Fibroblast of lung (primary cell): ENCODE data around the gene KCNMA1. TPM values are rescaled to one million over a fixed set of nuclear protein-coding genes. Genes with fewer than 3 reads are reported as not detected.

ENCODE experiments used
- DNase-seq, 2 donors: peaks; one replicate each; pipeline versions ENCODE4 v3.0.0 to v3.0.0-alpha.2; 2010; ENCODE audit warnings: low read depth in 2 of 2
- H2AFZ ChIP-seq: 2 replicates; pipeline ENCODE4 v1.5.1; 2012; ENCODE audit warnings: low read length, control low read depth, inconsistent platforms
- H3K27ac ChIP-seq: 2 replicates; pipeline ENCODE4 v1.5.1; 2011; ENCODE audit warnings: low read length, control low read depth; ENCODE audit not compliant: insufficient read depth
- H3K27me3 ChIP-seq: 2 replicates; pipeline ENCODE4 v1.5.1; 2011; ENCODE audit warnings: mild to moderate bottlenecking, low read length; ENCODE audit not compliant: control insufficient read depth, insufficient read depth
- H3K36me3 ChIP-seq: 2 replicates; pipeline ENCODE4 v1.5.1; 2011; ENCODE audit warnings: low read length; ENCODE audit not compliant: control insufficient read depth, insufficient read depth
- H3K4me1 ChIP-seq: 2 replicates; pipeline ENCODE4 v1.5.1; 2011; ENCODE audit warnings: low read length; ENCODE audit not compliant: control insufficient read depth, insufficient read depth; ENCODE audit errors: extremely low read depth
- H3K4me2 ChIP-seq: 2 replicates; pipeline ENCODE4 v1.5.1; 2011; ENCODE audit warnings: low read length, control low read depth; ENCODE audit not compliant: insufficient read depth; ENCODE audit errors: extremely low read depth
- H3K4me3 ChIP-seq, 4 experiments: fragments of 200-600 bp in 1 of 4; sonication (generic) in 1 of 4; replicated peaks in 1 of 4; 2 replicates each; pipeline ENCODE4 v1.5.1; 2011 to 2016; ENCODE audit warnings: low read length in 4 of 4, low read depth in 3 of 4, mild to moderate bottlenecking in 3 of 4, control low read depth in 2 of 4, inconsistent platforms in 1 of 4, mixed read lengths in 1 of 4; ENCODE audit not compliant: insufficient read depth in 1 of 4; ENCODE audit errors: control extremely low read depth in 1 of 4
- H3K79me2 ChIP-seq: 2 replicates; pipeline ENCODE4 v1.5.1; 2012; ENCODE audit warnings: mild to moderate bottlenecking, low read length, inconsistent platforms; ENCODE audit not compliant: control insufficient read depth, insufficient read depth
- H3K9ac ChIP-seq: 2 replicates; pipeline ENCODE4 v1.5.1; 2011; ENCODE audit warnings: mild to moderate bottlenecking, low read length, control low read depth; ENCODE audit not compliant: insufficient read depth
- H3K9me3 ChIP-seq: 2 replicates; pipeline ENCODE4 v1.5.1; 2012; ENCODE audit warnings: low read depth, low read length; ENCODE audit not compliant: control insufficient read depth, insufficient read depth
- H4K20me1 ChIP-seq: 2 replicates; pipeline ENCODE4 v1.5.1; 2011; ENCODE audit warnings: low read length; ENCODE audit not compliant: control insufficient read depth, insufficient read depth; ENCODE audit errors: extremely low read depth
- EZH2 ChIP-seq: IDR thresholded peaks from 2 replicates; pipeline ENCODE4 v1.5.1; 2012; ENCODE audit warnings: low read length, control low read depth, mild to moderate bottlenecking; ENCODE audit errors: missing control alignments
- polyA plus RNA-seq, 2 donors: library from polyadenylated mRNA; depleted of rRNA in 1 of 2; stranded (reverse) in 1 of 2; unstranded in 1 of 2; fragments of >200 nt; gene quantifications; 2 replicates each; pipeline ENCODE4 v1.2.1, GENCODE V29; 2011 to 2012; ENCODE audit warnings: missing spikeins in 1 of 2
- total RNA-seq: library from RNA; depleted of rRNA; stranded (reverse); fragments of >200 nt; gene quantifications from 2 replicates; pipeline ENCODE4 v1.2.1, GENCODE V29; 2014
- TF ChIP-seq, protein P1 (sequence below), 2 donors: IDR thresholded peaks in 1 of 2; conservative IDR thresholded peaks in 1 of 2; 1 replicate in 1 of 2; 2 replicates in 1 of 2; pipeline ENCODE4 v1.5.1; 2011 to 2012; ENCODE audit warnings: low read length in 2 of 2, control low read depth in 1 of 2, inconsistent platforms in 1 of 2, low read depth in 1 of 2, mild to moderate bottlenecking in 1 of 2

Gene KCNMA1
- total and polyA plus RNA-seq, 2 donors (not counting 1 experiment from before 2014, with no cell fraction given), result 31.0 to 138 TPM

DNA sequence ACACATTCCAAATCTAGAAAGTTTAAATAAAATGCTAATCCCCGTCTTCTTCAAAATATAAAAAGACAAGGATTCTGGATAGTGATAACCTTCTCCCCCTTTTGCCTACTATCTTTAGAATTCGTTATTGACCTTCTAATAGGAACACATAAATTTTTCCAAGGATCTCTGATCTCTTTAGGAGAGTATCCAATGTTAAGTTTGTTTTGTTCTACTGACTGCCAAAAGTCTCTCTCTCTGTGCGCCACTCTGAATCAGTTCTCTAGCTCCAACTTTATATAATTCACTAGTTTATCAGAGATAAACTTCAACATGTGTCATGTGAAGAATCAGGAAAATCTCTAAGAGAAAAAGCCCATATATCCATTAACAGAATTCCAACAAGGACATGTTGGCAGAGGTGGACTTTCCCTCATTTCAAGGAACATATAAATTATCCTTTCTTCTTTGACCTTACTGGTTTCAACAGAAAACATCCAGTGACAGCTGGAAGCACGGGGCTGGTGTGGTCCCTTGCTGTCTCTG, 615.6 kb downstream of the KCNMA1 start:
- Histone ChIP-seq H2AFZ (no peak overlapping the region), H3K4me3 (no peak overlapping the region), H3K36me3 (no peaks in the 10 kb centered on the region), H3K79me2 (no peaks in the 10 kb centered on the region), H3K9me3 (no peaks in the 10 kb centered on the region), H3K4me2 (no peak overlapping the region), H3K27ac (no peak overlapping the region), H4K20me1 (no peaks in the 10 kb centered on the region), H3K4me1 (no peaks in the 10 kb centered on the region), H3K27me3 (no peaks in the 10 kb centered on the region), H3K9ac (no peak overlapping the region)
- no peak for TF ChIP-seq EZH2
- TF ChIP-seq, protein P1, sequence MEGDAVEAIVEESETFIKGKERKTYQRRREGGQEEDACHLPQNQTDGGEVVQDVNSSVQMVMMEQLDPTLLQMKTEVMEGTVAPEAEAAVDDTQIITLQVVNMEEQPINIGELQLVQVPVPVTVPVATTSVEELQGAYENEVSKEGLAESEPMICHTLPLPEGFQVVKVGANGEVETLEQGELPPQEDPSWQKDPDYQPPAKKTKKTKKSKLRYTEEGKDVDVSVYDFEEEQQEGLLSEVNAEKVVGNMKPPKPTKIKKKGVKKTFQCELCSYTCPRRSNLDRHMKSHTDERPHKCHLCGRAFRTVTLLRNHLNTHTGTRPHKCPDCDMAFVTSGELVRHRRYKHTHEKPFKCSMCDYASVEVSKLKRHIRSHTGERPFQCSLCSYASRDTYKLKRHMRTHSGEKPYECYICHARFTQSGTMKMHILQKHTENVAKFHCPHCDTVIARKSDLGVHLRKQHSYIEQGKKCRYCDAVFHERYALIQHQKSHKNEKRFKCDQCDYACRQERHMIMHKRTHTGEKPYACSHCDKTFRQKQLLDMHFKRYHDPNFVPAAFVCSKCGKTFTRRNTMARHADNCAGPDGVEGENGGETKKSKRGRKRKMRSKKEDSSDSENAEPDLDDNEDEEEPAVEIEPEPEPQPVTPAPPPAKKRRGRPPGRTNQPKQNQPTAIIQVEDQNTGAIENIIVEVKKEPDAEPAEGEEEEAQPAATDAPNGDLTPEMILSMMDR (conservative IDR thresholded peaks at IDR 0.05 in 1 of 2, IDR thresholded peaks at IDR 0.05 in 1 of 2; ENCODE audit: low read depth in 1 of 2, low read length in 2 of 2), result no peak
- DNase-seq, result no peak

DNA sequence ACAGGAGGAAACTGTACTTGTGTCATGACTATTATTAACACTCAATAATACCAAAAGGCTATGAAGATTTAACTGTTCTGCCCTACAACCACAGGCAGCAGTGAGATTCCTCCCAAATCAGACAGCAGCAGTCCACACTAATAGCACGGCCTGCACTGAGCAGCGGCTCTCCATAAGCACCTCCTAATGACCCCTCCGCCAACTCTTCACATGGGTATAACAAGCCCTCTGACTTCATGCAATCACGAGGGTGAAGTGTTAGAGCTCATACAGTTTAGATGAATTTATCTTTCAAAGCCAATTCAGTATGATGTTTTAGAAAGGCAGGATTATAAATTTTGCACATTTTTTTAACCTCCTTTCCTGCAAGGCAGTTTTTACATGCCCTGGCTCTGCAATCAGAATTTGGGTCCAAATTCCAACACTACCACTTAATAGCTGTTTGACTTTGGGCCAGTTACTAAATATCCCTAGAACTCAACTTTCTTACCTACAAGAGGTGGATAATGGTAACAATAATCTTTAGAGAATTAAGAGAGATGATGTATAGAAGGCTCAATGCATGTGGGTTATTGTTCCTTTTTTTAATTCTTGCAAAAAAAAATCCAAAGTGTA, 617.1 kb downstream of the KCNMA1 start:
- Histone ChIP-seq H3K9me3 (no peaks in the 10 kb centered on the region), H2AFZ (no peak overlapping the region), H3K4me1 (no peaks in the 10 kb centered on the region), H3K79me2 (no peaks in the 10 kb centered on the region), H3K36me3 (no peaks in the 10 kb centered on the region), H3K4me2 (no peak overlapping the region), H3K9ac (no peak overlapping the region), H4K20me1 (no peaks in the 10 kb centered on the region), H3K27ac (no peak overlapping the region), H3K4me3 (no peak overlapping the region), H3K27me3 (no peaks in the 10 kb centered on the region)
- no peak for TF ChIP-seq EZH2
- TF ChIP-seq, protein P1 (conservative IDR thresholded peaks at IDR 0.05 in 1 of 2, IDR thresholded peaks at IDR 0.05 in 1 of 2; ENCODE audit: low read depth in 1 of 2, low read length in 2 of 2), result no peak
- no peak for DNase-seq

DNA sequence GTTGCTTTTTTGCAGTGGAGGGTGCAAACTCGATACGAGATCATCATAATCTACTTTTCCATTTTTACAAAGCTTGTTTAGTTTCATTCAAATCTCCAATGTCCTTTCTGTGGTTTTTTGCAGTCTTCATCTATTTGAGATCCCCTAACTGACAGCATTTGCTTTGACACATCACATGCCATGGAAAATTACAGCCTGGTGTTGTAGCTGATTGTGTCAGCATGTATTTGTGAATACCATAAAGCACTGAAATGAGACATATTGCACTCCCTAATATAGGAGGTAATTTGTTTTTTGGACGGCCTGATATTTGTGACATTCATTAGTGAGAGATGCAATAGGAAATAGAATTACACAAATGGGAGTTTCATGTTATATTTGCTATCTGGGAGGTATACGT, 620.8 kb downstream of the KCNMA1 start:
- no peak for TF ChIP-seq EZH2
- TF ChIP-seq, protein P1 (conservative IDR thresholded peaks at IDR 0.05 in 1 of 2, IDR thresholded peaks at IDR 0.05 in 1 of 2; ENCODE audit: low read depth in 1 of 2, low read length in 2 of 2), result no peak
- Histone ChIP-seq H4K20me1 (no peaks in the 10 kb centered on the region), H3K4me2 (no peak overlapping the region), H3K27me3 (no peaks in the 10 kb centered on the region), H2AFZ (no peak overlapping the region), H3K9me3 (no peaks in the 10 kb centered on the region), H3K27ac (no peak overlapping the region), H3K36me3 (no peaks in the 10 kb centered on the region), H3K79me2 (no peaks in the 10 kb centered on the region), H3K4me1 (peaks cover 8% of the 10 kb centered on the region), H3K9ac (no peak overlapping the region), H3K4me3 (no peak overlapping the region)
- no peak for DNase-seq
